Endothelial cell (in vitro differentiated cells): ENCODE data around the gene SLC2A5. TPM values are rescaled to one million over a fixed set of nuclear protein-coding genes. Genes with fewer than 3 reads are reported as not detected.
"Not testable (repeated sequence)": the region's sequence is repeated elsewhere in the genome, so short reads cannot be mapped to it uniquely, and the experiment has no call there.

ENCODE experiments used
- DNase-seq: peaks from one replicate; pipeline ENCODE4 v3.0.0; 2021; ENCODE audit warnings: low spot score
- H3K27ac Mint-ChIP-seq: one replicate; pipeline ENCODE4 v1.8.0; 2021; ENCODE audit warnings: mixed read lengths, inconsistent platforms; ENCODE audit not compliant: unreplicated experiment
- H3K27me3 Mint-ChIP-seq: one replicate; pipeline ENCODE4 v1.8.0; 2021; ENCODE audit warnings: mild to moderate bottlenecking, moderate library complexity, mixed read lengths, inconsistent platforms; ENCODE audit not compliant: unreplicated experiment
- H3K36me3 Mint-ChIP-seq: one replicate; pipeline ENCODE4 v1.8.0; 2021; ENCODE audit warnings: mild to moderate bottlenecking, low read depth, mixed read lengths, inconsistent platforms; ENCODE audit not compliant: unreplicated experiment
- H3K4me1 Mint-ChIP-seq: one replicate; pipeline ENCODE4 v1.8.0; 2021; ENCODE audit warnings: mild to moderate bottlenecking, mixed read lengths, inconsistent platforms; ENCODE audit not compliant: unreplicated experiment
- H3K4me3 Mint-ChIP-seq: one replicate; pipeline ENCODE4 v1.8.0; 2021; ENCODE audit warnings: mild to moderate bottlenecking, mixed read lengths, inconsistent platforms; ENCODE audit not compliant: unreplicated experiment
- H3K9me3 Mint-ChIP-seq: one replicate; pipeline ENCODE4 v1.8.0; 2021; ENCODE audit warnings: mixed read lengths, inconsistent platforms; ENCODE audit not compliant: unreplicated experiment
- CTCF ChIP-seq: fragments of 200-600 bp; sonication (generic); IDR thresholded peaks from one replicate; pipeline ENCODE4 v1.5.0; 2021; ENCODE audit warnings: antibody characterized with exemption; ENCODE audit not compliant: unreplicated experiment
- total RNA-seq: library from RNA; stranded (reverse); fragmentation: NEBNext Ultra II Directional; extraction: Animal tissue kit (Norgen Biotek cat#: 25700); gene quantifications from one replicate; pipeline ENCODE4 v1.2.1, GENCODE V29; 2021; ENCODE audit not compliant: unreplicated experiment

The SLC2A5 gene
- total RNA-seq, 1 donor from 2014 or later, result not detected

- Mint-ChIP-seq H3K4me1 (no peaks in the 10 kb centered on the region), H3K4me3 (no peak overlapping the region), H3K27me3 (peaks cover 7% of the 10 kb centered on the region), H3K36me3 (no peaks in the 10 kb centered on the region), H3K27ac (no peak overlapping the region), H3K9me3 (no peaks in the 10 kb centered on the region)
- no peak for TF ChIP-seq CTCF
- no peak for DNase-seq
Measured at GRCh38 chr1:9005395-9005708, 64.1 kb downstream of the SLC2A5 start.

GRCh38 chr1:9004700-9005394 is 64.6 kb downstream of the SLC2A5 start:
- Mint-ChIP-seq H3K27ac (no peak overlapping the region), H3K36me3 (no peaks in the 10 kb centered on the region), H3K27me3 (peaks cover 7% of the 10 kb centered on the region), H3K9me3 (no peaks in the 10 kb centered on the region), H3K4me1 (no peaks in the 10 kb centered on the region), H3K4me3 (no peak overlapping the region)
- peak; percentile 97 for TF ChIP-seq CTCF
- DNase-seq, result peak; percentile 93

- no peak for DNase-seq
- no peak overlapping the region for H3K4me3 Mint-ChIP-seq
- H3K27me3 Mint-ChIP-seq, result peaks cover 7% of the 10 kb centered on the region
- H3K27ac Mint-ChIP-seq, result no peak overlapping the region
- H3K36me3 Mint-ChIP-seq, result no peaks in the 10 kb centered on the region
- no peak for TF ChIP-seq CTCF
- no peaks in the 10 kb centered on the region for H3K9me3 Mint-ChIP-seq
- H3K4me1 Mint-ChIP-seq, result no peaks in the 10 kb centered on the region
Measured at GRCh38 chr1:9004031-9004699, 65.3 kb downstream of the SLC2A5 start.

GRCh38 chr1:9002215-9002560 is 67.2 kb downstream of the SLC2A5 start:
- not testable (repeated sequence) for H3K4me3 Mint-ChIP-seq, H3K4me1 Mint-ChIP-seq, H3K36me3 Mint-ChIP-seq, H3K27ac Mint-ChIP-seq, DNase-seq, H3K27me3 Mint-ChIP-seq, H3K9me3 Mint-ChIP-seq

GRCh38 chr1:9001534-9002214 is 67.8 kb downstream of the SLC2A5 start:
- H3K9me3 Mint-ChIP-seq, H3K27ac Mint-ChIP-seq, H3K27me3 Mint-ChIP-seq, DNase-seq, H3K4me1 Mint-ChIP-seq, H3K4me3 Mint-ChIP-seq, H3K36me3 Mint-ChIP-seq: not testable (repeated sequence)

- H3K4me3 Mint-ChIP-seq, H3K9me3 Mint-ChIP-seq, H3K4me1 Mint-ChIP-seq, H3K27ac Mint-ChIP-seq, H3K27me3 Mint-ChIP-seq, DNase-seq, H3K36me3 Mint-ChIP-seq: not testable (repeated sequence)
Measured at GRCh38 chr1:8993962-8994675, 75.3 kb downstream of the SLC2A5 start.
